K562 (cell line): ENCODE results near the gene ABHD5. TPM values are rescaled to one million over a fixed set of nuclear protein-coding genes. Genes with fewer than 3 reads are reported as not detected.

Experiments used
- ARID4B ChIP-seq: sonication (generic); formaldehyde crosslinking; IDR thresholded peaks from 2 replicates; pipeline ENCODE4 v1.8.0; 2022; ENCODE audit warnings: mild to moderate bottlenecking, missing genetic modification reagents
- E2F8 ChIP-seq: fragments of 450-650 bp; IDR thresholded peaks from 2 replicates; pipeline ENCODE4 v1.7.1; 2018; ENCODE audit warnings: mild to moderate bottlenecking, low read depth; ENCODE audit not compliant: partially characterized antibody
- polyA plus RNA-seq, 8 experiments: library from polyadenylated mRNA; depleted of rRNA in 4 of 8; stranded (reverse) in 5 of 8; unstranded in 3 of 8; fragments of >200 nt; fragmentation: Nextera tagmentation in 2 of 8; fragmentation: Illumina TruSeq in 1 of 8; extraction: Ambion mirVana in 2 of 8; extraction: Trizol in 1 of 8; gene quantifications; 2 replicates each; pipeline versions ENCODE4 v1.2.1 to v1.2.3, GENCODE V29; 2011 to 2014; ENCODE audit warnings: inconsistent platforms in 1 of 8, missing spikeins in 1 of 8
- total RNA-seq, 7 experiments: library from RNA; depleted of rRNA in 6 of 7; stranded (reverse); fragments of >200 nt in 6 of 7; fragmentation: Illumina TruSeq in 2 of 7; extraction: Trizol in 2 of 7; gene quantifications; 2 replicates each; pipeline versions ENCODE4 v1.2.1 to v1.2.3, GENCODE V29; 2011 to 2021; ENCODE audit warnings: low replicate concordance in 1 of 7

The ABHD5 gene
- total and polyA plus RNA-seq, 9 of the 15 experiments (the other 6 are each of a cell fraction or from before 2014, with no cell fraction given) = 27.8 to 61.7 (median 39.9) TPM

- TF ChIP-seq ARID4B (CRISPR knock-in tag) (0 out of 2 replicates have a peak, but pooled peaks have one; percentile 19), E2F8 (no peak)
Observed at GRCh38 chr3:43692085-43692855, 1.5 kb downstream of the ABHD5 start (continued).
